ENCODE measurements around the gene NRP2.

DNA sequence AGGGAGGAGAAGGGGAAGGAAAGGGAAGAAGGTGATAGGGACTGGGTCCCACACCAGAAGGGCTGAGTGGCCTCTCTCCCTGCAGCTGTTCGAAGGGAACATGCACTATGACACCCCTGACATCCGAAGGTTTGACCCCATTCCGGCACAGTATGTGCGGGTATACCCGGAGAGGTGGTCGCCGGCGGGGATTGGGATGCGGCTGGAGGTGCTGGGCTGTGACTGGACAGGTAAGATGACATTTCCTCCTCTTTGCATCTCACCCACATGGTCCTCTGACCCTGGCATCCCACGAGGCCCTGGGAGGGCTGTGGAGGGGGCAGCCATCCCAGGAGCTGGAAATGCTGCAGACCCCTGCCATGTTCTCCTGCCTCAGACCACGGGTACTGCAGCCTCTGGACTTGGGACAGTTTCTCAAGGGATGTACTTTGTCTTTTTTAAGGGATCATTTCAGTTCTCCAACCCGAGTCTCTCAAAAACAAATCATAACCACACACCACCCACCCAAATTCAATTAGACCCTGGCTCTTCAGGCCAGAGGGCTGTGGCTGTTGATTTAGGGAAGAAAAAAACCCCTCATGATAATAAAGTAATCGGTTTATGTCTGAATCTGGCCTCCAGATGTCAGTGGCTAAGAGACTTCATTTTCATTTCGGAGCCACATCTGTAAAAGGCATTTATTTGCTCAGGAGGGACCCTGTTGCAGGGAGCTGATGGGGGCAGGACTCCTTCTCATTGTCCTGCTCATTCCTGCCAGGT is 63.5 kb downstream of the NRP2 start:
- TF ChIP-seq CEBPB (IDR thresholded peaks at IDR 0.05) (no peak), TAF1 (IDR thresholded peaks at IDR 0.05; ENCODE audit: low read depth) (no peak)
